Testis (tissue), 2 donors: Measurements from ENCODE around the gene GARIN5B.

Experiments
- POLR2A ChIP-seq: fragments of 450-650 bp; IDR thresholded peaks from one replicate; pipeline ENCODE4 v1.6.1; 2017; ENCODE audit warnings: antibody characterized with exemption, mild to moderate bottlenecking, moderate library complexity
- TF ChIP-seq, protein P1 (sequence below), 3 experiments: fragments of 450-650 bp in 2 of 3; fragments of 200-600 bp in 1 of 3; sonication (generic) in 1 of 3; IDR thresholded peaks; one replicate each; pipeline ENCODE4 v1.5.1; 2016 to 2019; ENCODE audit warnings: antibody characterized with exemption in 3 of 3, mild to moderate bottlenecking in 2 of 3, moderate library complexity in 1 of 3

GRCh38 chr19:55384920-55385723, 22.1 kb upstream of the GARIN5B start:
- TF ChIP-seq, protein P1, sequence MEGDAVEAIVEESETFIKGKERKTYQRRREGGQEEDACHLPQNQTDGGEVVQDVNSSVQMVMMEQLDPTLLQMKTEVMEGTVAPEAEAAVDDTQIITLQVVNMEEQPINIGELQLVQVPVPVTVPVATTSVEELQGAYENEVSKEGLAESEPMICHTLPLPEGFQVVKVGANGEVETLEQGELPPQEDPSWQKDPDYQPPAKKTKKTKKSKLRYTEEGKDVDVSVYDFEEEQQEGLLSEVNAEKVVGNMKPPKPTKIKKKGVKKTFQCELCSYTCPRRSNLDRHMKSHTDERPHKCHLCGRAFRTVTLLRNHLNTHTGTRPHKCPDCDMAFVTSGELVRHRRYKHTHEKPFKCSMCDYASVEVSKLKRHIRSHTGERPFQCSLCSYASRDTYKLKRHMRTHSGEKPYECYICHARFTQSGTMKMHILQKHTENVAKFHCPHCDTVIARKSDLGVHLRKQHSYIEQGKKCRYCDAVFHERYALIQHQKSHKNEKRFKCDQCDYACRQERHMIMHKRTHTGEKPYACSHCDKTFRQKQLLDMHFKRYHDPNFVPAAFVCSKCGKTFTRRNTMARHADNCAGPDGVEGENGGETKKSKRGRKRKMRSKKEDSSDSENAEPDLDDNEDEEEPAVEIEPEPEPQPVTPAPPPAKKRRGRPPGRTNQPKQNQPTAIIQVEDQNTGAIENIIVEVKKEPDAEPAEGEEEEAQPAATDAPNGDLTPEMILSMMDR (IDR thresholded peaks at IDR 0.05) = no peak
- TF ChIP-seq POLR2A = no peak
